ENCODE results near the gene GALNT7. TPM values are rescaled to one million over a fixed set of nuclear protein-coding genes. Genes with fewer than 3 reads are reported as not detected.

The GALNT7 gene
- total RNA-seq, 1 donor = 18.8 TPM

GRCh38 chr4:173288296-173288695 lies 119.7 kb downstream of the GALNT7 start:
- Histone ChIP-seq H3K4me3 (ENCODE audit: insufficient read depth, low read length) (no peak overlapping the region), H3K4me2 (ENCODE audit: insufficient read depth, low read length) (no peak overlapping the region), H3K9me3 (ENCODE audit: low read depth, low read length) (peaks cover 3% of the 10 kb centered on the region), H3K4me1 (ENCODE audit: insufficient read depth, low read length) (no peaks in the 10 kb centered on the region), H3K36me3 (ENCODE audit: insufficient read depth, low read length) (no peaks in the 10 kb centered on the region), H2AFZ (ENCODE audit: low read length) (no peak overlapping the region), H3K27me3 (ENCODE audit: insufficient read depth, low read length) (no peaks in the 10 kb centered on the region), H3K27ac (ENCODE audit: low read depth, low read length) (no peak overlapping the region), H4K20me1 (ENCODE audit: insufficient read depth, low read length) (no peaks in the 10 kb centered on the region), H3K79me2 (ENCODE audit: insufficient read depth, low read length) (no peaks in the 10 kb centered on the region)
- DNase-seq (ENCODE audit: insufficient read length, low spot score, missing footprints) = peak; percentile 53
- peak; percentile 56 for TF ChIP-seq CTCF (IDR thresholded peaks at IDR 0.05; ENCODE audit: extremely low read depth, low read depth, low read length)

- no peaks in the 10 kb centered on the region for H3K36me3 ChIP-seq (ENCODE audit: insufficient read depth, low read length)
- no peak overlapping the region for H2AFZ ChIP-seq (ENCODE audit: low read length)
- no peak for DNase-seq (ENCODE audit: insufficient read length, low spot score, missing footprints)
- no peaks in the 10 kb centered on the region for H4K20me1 ChIP-seq (ENCODE audit: insufficient read depth, low read length)
- no peak overlapping the region for H3K27ac ChIP-seq (ENCODE audit: low read depth, low read length)
- H3K4me2 ChIP-seq (ENCODE audit: insufficient read depth, low read length) = no peak overlapping the region
- H3K79me2 ChIP-seq (ENCODE audit: insufficient read depth, low read length) = no peaks in the 10 kb centered on the region
- no peak for TF ChIP-seq CTCF (IDR thresholded peaks at IDR 0.05; ENCODE audit: extremely low read depth, low read depth, low read length)
- no peaks in the 10 kb centered on the region for H3K27me3 ChIP-seq (ENCODE audit: insufficient read depth, low read length)
- H3K9me3 ChIP-seq (ENCODE audit: low read depth, low read length) = peaks cover 3% of the 10 kb centered on the region
- H3K4me3 ChIP-seq (ENCODE audit: insufficient read depth, low read length) = no peak overlapping the region
- H3K4me1 ChIP-seq (ENCODE audit: insufficient read depth, low read length) = no peaks in the 10 kb centered on the region
Observed at GRCh38 chr4:173288698-173289352, 120.2 kb downstream of the GALNT7 start.

- H3K27me3 ChIP-seq (ENCODE audit: insufficient read depth, low read length) = no peaks in the 10 kb centered on the region
- H3K27ac ChIP-seq (ENCODE audit: low read depth, low read length) = no peak overlapping the region
- no peaks in the 10 kb centered on the region for H3K36me3 ChIP-seq (ENCODE audit: insufficient read depth, low read length)
- no peak for TF ChIP-seq CTCF (IDR thresholded peaks at IDR 0.05; ENCODE audit: extremely low read depth, low read depth, low read length)
- H3K4me1 ChIP-seq (ENCODE audit: insufficient read depth, low read length) = no peaks in the 10 kb centered on the region
- H3K4me2 ChIP-seq (ENCODE audit: insufficient read depth, low read length) = no peak overlapping the region
- no peak overlapping the region for H3K4me3 ChIP-seq (ENCODE audit: insufficient read depth, low read length)
- H2AFZ ChIP-seq (ENCODE audit: low read length) = no peak overlapping the region
- DNase-seq (ENCODE audit: insufficient read length, low spot score, missing footprints) = no peak
- H3K79me2 ChIP-seq (ENCODE audit: insufficient read depth, low read length) = no peaks in the 10 kb centered on the region
- H3K9me3 ChIP-seq (ENCODE audit: low read depth, low read length) = peaks cover 3% of the 10 kb centered on the region
- no peaks in the 10 kb centered on the region for H4K20me1 ChIP-seq (ENCODE audit: insufficient read depth, low read length)
Observed at GRCh38 chr4:173289353-173289727, 120.7 kb downstream of the GALNT7 start.

- H2AFZ ChIP-seq (ENCODE audit: low read length) = no peak overlapping the region
Observed at GRCh38 chr4:173291899-173292298, 123.3 kb downstream of the GALNT7 start.

More at GRCh38 chr4:173291899-173292298, 123.3 kb downstream of the GALNT7 start:
- Histone ChIP-seq H3K9me3 (ENCODE audit: low read depth, low read length) (peaks cover 2% of the 10 kb centered on the region), H3K4me1 (ENCODE audit: insufficient read depth, low read length) (no peaks in the 10 kb centered on the region), H3K36me3 (ENCODE audit: insufficient read depth, low read length) (no peaks in the 10 kb centered on the region), H4K20me1 (ENCODE audit: insufficient read depth, low read length) (no peaks in the 10 kb centered on the region), H3K4me2 (ENCODE audit: insufficient read depth, low read length) (no peak overlapping the region), H3K79me2 (ENCODE audit: insufficient read depth, low read length) (no peaks in the 10 kb centered on the region), H3K27ac (ENCODE audit: low read depth, low read length) (no peak overlapping the region), H3K4me3 (ENCODE audit: insufficient read depth, low read length) (no peak overlapping the region), H3K27me3 (ENCODE audit: insufficient read depth, low read length) (no peaks in the 10 kb centered on the region)
- no peak for DNase-seq (ENCODE audit: insufficient read length, low spot score, missing footprints)
- no peak for TF ChIP-seq CTCF (IDR thresholded peaks at IDR 0.05; ENCODE audit: extremely low read depth, low read depth, low read length)

Measured in osteoblast (primary cell).